ENCODE measurements around the gene MBD2. TPM values are rescaled to one million over a fixed set of nuclear protein-coding genes. Genes with fewer than 3 reads are reported as not detected.

Gene MBD2
- total RNA-seq, 1 experiment from 2014 or later: 79.7 TPM

DNA sequence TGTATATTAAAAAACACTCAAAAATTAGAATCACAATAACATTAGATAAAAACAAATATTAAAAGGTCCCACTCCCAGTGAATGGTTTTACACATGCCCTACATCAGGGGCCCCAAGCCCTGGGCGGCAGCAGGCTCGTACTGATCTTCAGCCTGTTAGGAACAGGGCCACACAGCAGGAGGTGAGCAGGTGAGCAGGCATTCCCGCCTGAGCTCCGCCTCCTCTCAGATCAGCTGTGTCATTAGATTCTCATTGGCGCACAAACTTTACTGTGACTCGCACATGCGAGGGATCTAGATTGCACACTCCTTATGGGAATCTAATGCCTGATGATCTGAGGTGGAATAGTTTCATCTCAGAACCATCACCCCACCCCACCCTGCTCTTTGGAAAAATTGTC is 74.2 kb downstream of the MBD2 start:
- Histone ChIP-seq H3K36me3 (ENCODE audit: insufficient read depth, low read length, poor library complexity, severe bottlenecking) (no peaks in the 10 kb centered on the region), H3K9me3 (ENCODE audit: low read depth, low read length, poor library complexity, severe bottlenecking) (no peaks in the 10 kb centered on the region), H3K4me3 (ENCODE audit: low read depth, low read length, poor library complexity, severe bottlenecking) (no peak overlapping the region), H3K27me3 (replicated peaks; ENCODE audit: insufficient read depth, low read depth, low read length, poor library complexity) (no peaks in the 10 kb centered on the region), H3K4me1 (ENCODE audit: insufficient read depth, low read length, poor library complexity, severe bottlenecking) (no peaks in the 10 kb centered on the region), H3K27ac (ENCODE audit: low read depth, low read length, poor library complexity, severe bottlenecking) (no peak overlapping the region)
- BruUV-seq (replicated peaks): no TSS peak
- no peak for TF ChIP-seq EZH2 (IDR thresholded peaks at IDR 0.05; ENCODE audit: borderline replicate concordance, low read depth, low read length, poor library complexity, severe bottlenecking)
- TF ChIP-seq, protein P1, sequence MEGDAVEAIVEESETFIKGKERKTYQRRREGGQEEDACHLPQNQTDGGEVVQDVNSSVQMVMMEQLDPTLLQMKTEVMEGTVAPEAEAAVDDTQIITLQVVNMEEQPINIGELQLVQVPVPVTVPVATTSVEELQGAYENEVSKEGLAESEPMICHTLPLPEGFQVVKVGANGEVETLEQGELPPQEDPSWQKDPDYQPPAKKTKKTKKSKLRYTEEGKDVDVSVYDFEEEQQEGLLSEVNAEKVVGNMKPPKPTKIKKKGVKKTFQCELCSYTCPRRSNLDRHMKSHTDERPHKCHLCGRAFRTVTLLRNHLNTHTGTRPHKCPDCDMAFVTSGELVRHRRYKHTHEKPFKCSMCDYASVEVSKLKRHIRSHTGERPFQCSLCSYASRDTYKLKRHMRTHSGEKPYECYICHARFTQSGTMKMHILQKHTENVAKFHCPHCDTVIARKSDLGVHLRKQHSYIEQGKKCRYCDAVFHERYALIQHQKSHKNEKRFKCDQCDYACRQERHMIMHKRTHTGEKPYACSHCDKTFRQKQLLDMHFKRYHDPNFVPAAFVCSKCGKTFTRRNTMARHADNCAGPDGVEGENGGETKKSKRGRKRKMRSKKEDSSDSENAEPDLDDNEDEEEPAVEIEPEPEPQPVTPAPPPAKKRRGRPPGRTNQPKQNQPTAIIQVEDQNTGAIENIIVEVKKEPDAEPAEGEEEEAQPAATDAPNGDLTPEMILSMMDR (conservative IDR thresholded peaks at IDR 0.05; ENCODE audit: low read depth, low read length): no peak
- CTCF ChIA-PET: no interaction called here
- POLR2A ChIA-PET (ENCODE audit: low non-redundant PET): no interaction called here
- intact Hi-C loops (cut with micrococcal nuclease; ENCODE audit: unreplicated experiment): no loop called here
- no peak for DNase-seq (ENCODE audit: low spot score)

DNA sequence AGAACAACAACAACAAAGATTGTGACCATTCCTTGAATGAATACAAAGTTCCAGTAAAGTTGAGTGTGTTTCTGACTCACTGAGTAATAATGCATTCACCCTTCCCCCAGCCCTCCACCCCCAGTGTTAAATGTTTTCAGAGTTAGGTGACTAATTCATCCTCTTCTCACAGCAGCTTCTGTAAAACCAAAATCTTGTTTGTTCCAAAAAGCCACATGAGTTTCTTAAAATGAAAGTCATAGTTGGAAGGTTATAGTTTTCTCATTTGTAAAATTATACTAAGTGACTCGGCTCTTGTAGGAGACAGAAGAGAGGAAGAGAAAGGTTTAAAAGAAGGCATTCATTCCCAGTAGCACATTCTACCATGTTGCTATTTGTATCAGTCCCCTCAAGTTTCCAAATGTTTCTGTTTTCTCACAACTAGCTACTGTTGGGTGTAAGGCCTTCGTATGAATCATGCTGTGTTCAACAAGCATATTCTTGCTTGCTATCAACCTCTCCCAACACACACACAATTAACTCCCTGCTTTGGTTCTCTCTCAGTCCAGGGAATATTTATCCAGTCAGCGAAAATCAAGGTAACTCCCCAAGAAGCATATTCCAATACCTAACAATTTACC is 75.3 kb downstream of the MBD2 start:
- Histone ChIP-seq H3K4me1 (ENCODE audit: insufficient read depth, low read length, poor library complexity, severe bottlenecking) (no peaks in the 10 kb centered on the region), H3K9me3 (ENCODE audit: low read depth, low read length, poor library complexity, severe bottlenecking) (no peaks in the 10 kb centered on the region), H3K4me3 (ENCODE audit: low read depth, low read length, poor library complexity, severe bottlenecking) (no peak overlapping the region), H3K36me3 (ENCODE audit: insufficient read depth, low read length, poor library complexity, severe bottlenecking) (no peaks in the 10 kb centered on the region), H3K27ac (ENCODE audit: low read depth, low read length, poor library complexity, severe bottlenecking) (peak overlapping the region; percentile 0), H3K27me3 (replicated peaks; ENCODE audit: insufficient read depth, low read depth, low read length, poor library complexity) (no peaks in the 10 kb centered on the region)
- ChIA-PET POLR2A (ENCODE audit: low non-redundant PET) (no interaction called here), CTCF (no interaction called here)
- intact Hi-C loops (cut with micrococcal nuclease; ENCODE audit: unreplicated experiment): no loop called here
- no peak for TF ChIP-seq EZH2 (IDR thresholded peaks at IDR 0.05; ENCODE audit: borderline replicate concordance, low read depth, low read length, poor library complexity, severe bottlenecking)
- TF ChIP-seq, protein P1 (conservative IDR thresholded peaks at IDR 0.05; ENCODE audit: low read depth, low read length): no peak
- peak; percentile 55 for DNase-seq (ENCODE audit: low spot score)
- BruUV-seq (replicated peaks): no TSS peak

DNA sequence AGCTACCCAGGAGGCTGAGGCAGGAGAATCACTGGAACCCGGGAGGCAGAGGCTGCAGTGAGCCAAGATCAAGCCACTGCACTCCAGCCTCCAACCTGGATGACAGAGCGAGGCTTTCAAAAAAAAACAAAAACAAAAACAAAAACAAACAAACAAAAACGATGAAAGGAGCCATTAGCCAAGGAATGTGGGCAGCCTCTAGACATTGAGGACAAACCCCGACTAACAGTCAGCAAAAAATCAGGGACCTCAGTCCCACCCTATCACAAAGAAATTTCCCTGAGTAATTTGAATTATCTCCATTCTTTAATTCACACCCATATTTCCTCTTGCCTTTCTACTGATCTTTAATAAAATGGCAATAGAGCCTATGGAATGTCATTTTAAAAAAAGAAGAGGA is 75.8 kb downstream of the MBD2 start:
- Histone ChIP-seq H3K27ac (ENCODE audit: low read depth, low read length, poor library complexity, severe bottlenecking) (peak overlapping the region; percentile 0), H3K27me3 (replicated peaks; ENCODE audit: insufficient read depth, low read depth, low read length, poor library complexity) (no peaks in the 10 kb centered on the region), H3K36me3 (ENCODE audit: insufficient read depth, low read length, poor library complexity, severe bottlenecking) (no peaks in the 10 kb centered on the region), H3K9me3 (ENCODE audit: low read depth, low read length, poor library complexity, severe bottlenecking) (peaks cover 4% of the 10 kb centered on the region), H3K4me1 (ENCODE audit: insufficient read depth, low read length, poor library complexity, severe bottlenecking) (no peaks in the 10 kb centered on the region), H3K4me3 (ENCODE audit: low read depth, low read length, poor library complexity, severe bottlenecking) (no peak overlapping the region)
- ChIA-PET POLR2A (ENCODE audit: low non-redundant PET) (no interaction called here), CTCF (no interaction called here)
- DNase-seq (ENCODE audit: low spot score): no peak
- BruUV-seq (replicated peaks): no TSS peak
- intact Hi-C loops (cut with micrococcal nuclease; ENCODE audit: unreplicated experiment): no loop called here
- TF ChIP-seq, protein P1 (conservative IDR thresholded peaks at IDR 0.05; ENCODE audit: low read depth, low read length): no peak
- no peak for TF ChIP-seq EZH2 (IDR thresholded peaks at IDR 0.05; ENCODE audit: borderline replicate concordance, low read depth, low read length, poor library complexity, severe bottlenecking)
